ENCODE results near the gene RSPH9.
A peak's percentile ranks its signal among the peaks of the same experiment; 100 is the strongest.

The RSPH9 gene

DNA sequence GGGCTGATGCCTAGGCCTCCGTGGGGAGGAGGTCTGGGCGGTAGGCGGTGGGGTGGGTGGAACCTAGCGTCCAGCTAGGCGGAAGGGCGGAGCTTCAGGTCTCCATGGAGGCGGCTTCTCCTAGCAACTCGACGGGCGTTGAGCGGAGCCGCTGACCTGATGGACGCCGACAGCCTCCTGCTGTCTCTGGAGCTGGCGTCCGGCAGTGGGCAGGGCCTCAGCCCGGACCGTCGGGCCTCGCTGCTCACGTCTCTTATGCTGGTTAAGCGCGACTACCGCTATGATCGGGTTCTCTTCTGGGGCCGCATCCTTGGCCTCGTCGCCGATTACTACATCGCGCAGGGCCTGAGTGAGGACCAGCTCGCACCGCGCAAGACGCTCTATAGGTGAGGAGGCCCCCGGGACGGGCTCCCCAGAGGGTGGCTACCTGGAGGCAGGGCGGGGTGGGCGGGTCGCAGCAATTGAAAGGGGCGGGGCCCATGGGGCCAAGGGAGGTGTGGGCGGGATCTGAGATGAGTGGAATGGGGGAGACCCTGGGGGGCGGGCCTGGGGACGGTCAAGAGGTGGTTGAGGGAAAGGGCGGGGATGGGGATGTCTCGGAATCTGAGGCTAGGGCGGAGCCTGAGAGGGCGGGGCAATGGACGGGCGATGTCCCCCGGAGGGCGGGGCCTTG, at the start of gene RSPH9:
Gene RSPH9, plus strand, starts transcription at position 97 of the 673 bp plus-strand sequence. Its CDS starts 63 bp downstream, at position 160.
- DNase-seq = peak; percentile 49
- H3K27me3 Mint-ChIP-seq = no peaks in the 10 kb centered on the region
- peak within 1 kb of the TSS; percentile 25 for H3K27ac Mint-ChIP-seq
- peak; percentile 92 for ATAC-seq (replicated peaks)
- H3K9me3 Mint-ChIP-seq = no peaks in the 10 kb centered on the region
- H3K4me1 Mint-ChIP-seq = peaks cover 10% of the 10 kb centered on the region in 2 donors
- H3K4me3 Mint-ChIP-seq = peak within 1 kb of the TSS; percentile 82 to 88
- H3K36me3 Mint-ChIP-seq = peaks cover 13 to 18% of the 10 kb centered on the region in 2 donors

- no peak overlapping the region for H3K27ac Mint-ChIP-seq
- H3K9me3 Mint-ChIP-seq = no peaks in the 10 kb centered on the region
- no peaks in the 10 kb centered on the region for H3K27me3 Mint-ChIP-seq
- no peak overlapping the region for H3K4me3 Mint-ChIP-seq
- H3K4me1 Mint-ChIP-seq = no peaks in the 10 kb centered on the region
- H3K36me3 Mint-ChIP-seq = peaks cover 26 to 36% of the 10 kb centered on the region in 2 donors
- DNase-seq (no peak), ATAC-seq (replicated peaks) (no peak)
Measured at GRCh38 chr6:43600595-43600994, 44.2 kb upstream of the RSPH9 start.

DNA sequence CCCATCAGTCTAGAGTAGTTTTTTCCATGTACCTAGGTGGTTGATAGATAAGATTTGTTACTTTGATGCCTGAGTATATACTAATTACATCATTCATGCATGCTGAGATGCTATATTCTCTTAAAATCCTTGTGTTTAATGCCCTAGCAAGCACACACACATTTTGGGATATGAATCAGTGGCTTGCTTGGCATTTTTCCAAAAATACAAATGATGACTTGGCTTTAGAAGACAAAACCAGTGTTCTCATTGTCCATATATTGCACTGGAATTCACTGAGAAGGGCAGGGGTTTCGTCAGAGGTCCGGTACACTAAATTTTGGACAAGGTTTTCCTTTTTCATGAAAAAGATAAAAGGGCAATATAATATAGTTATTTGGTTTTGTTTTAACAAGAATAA, 40.7 kb upstream of the RSPH9 start:
- no peak for ATAC-seq (replicated peaks)

DNA sequence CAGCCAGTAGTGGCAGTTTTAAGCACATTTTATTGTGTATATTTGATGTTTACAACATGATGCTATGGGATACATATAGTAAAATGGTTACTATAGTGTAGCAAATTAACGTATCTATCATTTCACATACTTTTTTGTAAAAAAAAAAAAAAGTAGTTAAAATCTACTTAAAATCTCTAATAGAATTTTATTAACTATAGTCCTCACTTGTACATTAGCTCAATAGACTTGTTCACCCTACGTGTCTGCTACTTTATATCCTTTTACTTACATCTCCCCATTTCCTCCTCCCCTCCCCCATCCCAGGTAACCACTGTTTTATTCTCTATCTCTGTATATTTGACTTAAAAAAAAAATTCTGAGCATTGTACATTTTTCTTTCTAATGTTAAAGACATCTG, 38.8 kb upstream of the RSPH9 start:
- Mint-ChIP-seq H3K4me1 (peaks cover 11 to 13% of the 10 kb centered on the region in 2 donors), H3K4me3 (no peak overlapping the region), H3K27ac (no peak overlapping the region), H3K27me3 (no peaks in the 10 kb centered on the region), H3K36me3 (peaks cover 35 to 38% of the 10 kb centered on the region in 2 donors), H3K9me3 (no peaks in the 10 kb centered on the region)
- DNase-seq = no peak
- ATAC-seq (replicated peaks) = no peak

More for the DNA sequence above, 40.7 kb upstream of the RSPH9 start:
- Mint-ChIP-seq H3K27ac (no peak overlapping the region), H3K4me1 (peaks cover 9 to 13% of the 10 kb centered on the region in 2 donors), H3K27me3 (no peaks in the 10 kb centered on the region), H3K36me3 (peaks cover 35 to 41% of the 10 kb centered on the region in 2 donors), H3K4me3 (no peak overlapping the region), H3K9me3 (no peaks in the 10 kb centered on the region)
- no peak for DNase-seq

DNA sequence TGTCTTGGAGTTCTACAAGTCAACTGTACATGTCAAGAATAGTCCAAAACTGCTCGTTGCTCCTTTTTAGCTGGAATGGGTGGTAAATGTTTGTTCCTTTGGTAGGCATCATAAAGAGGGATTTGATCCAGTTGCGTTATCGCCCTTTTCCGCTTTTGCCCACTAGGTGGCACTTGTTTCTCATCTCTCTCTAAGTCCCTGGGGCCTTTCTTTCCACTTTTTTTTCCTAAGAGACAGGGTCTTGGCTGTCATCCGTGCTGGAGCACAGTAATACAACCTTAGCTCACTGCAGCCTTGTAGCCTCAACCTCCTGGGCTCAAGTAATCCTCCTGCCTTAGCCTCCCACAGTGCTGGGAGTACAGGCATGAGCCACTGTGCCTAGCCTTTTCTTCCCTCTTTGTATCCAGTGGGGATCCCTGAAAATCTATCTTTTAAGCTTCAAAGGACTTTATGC, 36.5 kb upstream of the RSPH9 start:
- no peak overlapping the region for H3K27ac Mint-ChIP-seq
- H3K4me3 Mint-ChIP-seq = no peak overlapping the region
- H3K36me3 Mint-ChIP-seq = peaks cover 22 to 32% of the 10 kb centered on the region in 2 donors
- H3K9me3 Mint-ChIP-seq = no peaks in the 10 kb centered on the region
- ATAC-seq (replicated peaks) (peak; percentile 38 to 50), DNase-seq (no peak)
- H3K27me3 Mint-ChIP-seq = no peaks in the 10 kb centered on the region
- peaks cover 11 to 13% of the 10 kb centered on the region in 2 donors for H3K4me1 Mint-ChIP-seq

- Mint-ChIP-seq H3K27ac (no peak overlapping the region), H3K4me1 (peaks cover 11 to 13% of the 10 kb centered on the region in 2 donors), H3K27me3 (no peaks in the 10 kb centered on the region), H3K4me3 (no peak overlapping the region), H3K9me3 (no peaks in the 10 kb centered on the region), H3K36me3 (peaks cover 25 to 36% of the 10 kb centered on the region in 2 donors)
- DNase-seq = no peak
- peak in 1 of 2 donors; percentile 39 for ATAC-seq (replicated peaks)
Measured at GRCh38 chr6:43608807-43609206, 36.0 kb upstream of the RSPH9 start.

- Mint-ChIP-seq H3K27ac (no peak overlapping the region), H3K9me3 (no peaks in the 10 kb centered on the region), H3K36me3 (peaks cover 25 to 34% of the 10 kb centered on the region in 2 donors)
Measured at GRCh38 chr6:43609402-43609801, 35.4 kb upstream of the RSPH9 start.

GRCh38 chr6:43610431-43610830, 34.4 kb upstream of the RSPH9 start:
- DNase-seq (no peak), ATAC-seq (replicated peaks) (no peak)
- H3K36me3 Mint-ChIP-seq = peaks cover 25 to 30% of the 10 kb centered on the region in 2 donors
- no peaks in the 10 kb centered on the region for H3K9me3 Mint-ChIP-seq
- H3K27me3 Mint-ChIP-seq = no peaks in the 10 kb centered on the region
- H3K4me1 Mint-ChIP-seq = peaks cover 11 to 13% of the 10 kb centered on the region in 2 donors
- H3K4me3 Mint-ChIP-seq = no peak overlapping the region
- peak overlapping the region; percentile 37 for H3K27ac Mint-ChIP-seq

More at GRCh38 chr6:43609402-43609801, 35.4 kb upstream of the RSPH9 start:
- DNase-seq = no peak
- Mint-ChIP-seq H3K4me1 (peaks cover 11 to 13% of the 10 kb centered on the region in 2 donors), H3K4me3 (no peak overlapping the region), H3K27me3 (no peaks in the 10 kb centered on the region)
- ATAC-seq (replicated peaks) = no peak

- H3K27ac Mint-ChIP-seq = no peak overlapping the region
- peaks cover 4% of the 10 kb centered on the region in 2 donors for H3K4me1 Mint-ChIP-seq
- no peaks in the 10 kb centered on the region for H3K27me3 Mint-ChIP-seq
- peaks cover 14 to 25% of the 10 kb centered on the region in 2 donors for H3K36me3 Mint-ChIP-seq
- no peak overlapping the region for H3K4me3 Mint-ChIP-seq
- ATAC-seq (replicated peaks) = no peak
- no peak for DNase-seq
- no peaks in the 10 kb centered on the region for H3K9me3 Mint-ChIP-seq
Measured at GRCh38 chr6:43613721-43614395, 31.0 kb upstream of the RSPH9 start.

DNA sequence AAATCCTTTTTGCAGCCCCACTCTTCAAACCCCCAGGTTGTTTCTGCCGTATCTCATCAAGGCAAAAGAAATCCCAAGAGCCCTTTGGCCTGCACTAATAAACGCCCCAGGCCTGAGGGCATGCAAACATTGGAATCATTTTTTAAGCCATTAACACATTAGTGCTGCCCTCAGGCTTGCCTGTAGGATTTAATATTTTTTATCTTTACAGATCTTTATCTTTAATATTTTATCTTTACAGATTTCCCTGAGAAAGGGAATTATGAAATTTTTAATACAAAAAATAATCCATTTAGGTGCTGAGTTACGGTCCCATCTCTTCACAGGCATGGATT, 30.5 kb upstream of the RSPH9 start:
- DNase-seq (no peak), ATAC-seq (replicated peaks) (no peak)
- no peaks in the 10 kb centered on the region for H3K27me3 Mint-ChIP-seq
- H3K9me3 Mint-ChIP-seq = no peaks in the 10 kb centered on the region
- H3K4me3 Mint-ChIP-seq = no peak overlapping the region
- peaks cover 11 to 24% of the 10 kb centered on the region in 2 donors for H3K36me3 Mint-ChIP-seq
- no peak overlapping the region for H3K27ac Mint-ChIP-seq
- H3K4me1 Mint-ChIP-seq = peaks cover 0 to 2% of the 10 kb centered on the region in 2 donors

DNA sequence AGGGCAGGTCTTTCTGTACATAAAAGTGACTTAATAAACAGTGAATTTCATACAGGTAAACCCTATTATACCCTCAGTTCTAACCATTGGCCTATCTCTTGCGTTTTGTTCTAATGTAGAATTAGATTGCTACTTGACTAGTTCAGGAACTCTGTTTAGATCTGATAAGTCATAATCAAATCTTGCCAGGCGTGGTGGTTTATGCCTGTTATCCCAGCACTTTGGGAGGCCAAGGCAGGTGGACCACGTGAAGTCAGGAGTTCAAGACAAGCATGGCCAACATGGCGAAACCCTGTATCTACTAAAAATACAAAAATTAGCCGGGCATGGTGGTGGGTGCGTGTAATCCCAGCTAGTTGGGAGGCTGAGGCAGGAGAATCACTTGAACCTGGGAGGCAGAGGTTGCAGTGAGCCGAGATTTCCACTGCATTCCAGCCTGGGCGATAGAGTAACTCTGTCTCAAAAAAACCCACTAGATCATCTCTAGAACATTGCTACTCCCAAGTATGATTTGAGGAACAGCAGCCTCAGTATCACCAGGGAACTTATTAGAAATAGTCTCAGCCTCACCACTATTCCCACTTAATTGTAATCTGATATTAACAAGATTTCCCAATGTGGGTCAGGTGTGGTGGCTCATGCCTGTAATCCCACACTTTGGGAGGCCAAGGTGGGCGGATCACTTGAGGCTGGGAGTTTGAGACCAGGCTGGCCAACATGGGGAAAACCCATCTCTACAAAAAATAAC, 27.9 kb upstream of the RSPH9 start:
- ATAC-seq (replicated peaks) (no peak), DNase-seq (no peak)
- Mint-ChIP-seq H3K4me3 (no peak overlapping the region), H3K36me3 (peaks cover 15 to 28% of the 10 kb centered on the region in 2 donors), H3K27ac (peak overlapping the region; percentile 89), H3K4me1 (peaks cover 0 to 6% of the 10 kb centered on the region in 2 donors), H3K9me3 (no peaks in the 10 kb centered on the region), H3K27me3 (no peaks in the 10 kb centered on the region)

DNA sequence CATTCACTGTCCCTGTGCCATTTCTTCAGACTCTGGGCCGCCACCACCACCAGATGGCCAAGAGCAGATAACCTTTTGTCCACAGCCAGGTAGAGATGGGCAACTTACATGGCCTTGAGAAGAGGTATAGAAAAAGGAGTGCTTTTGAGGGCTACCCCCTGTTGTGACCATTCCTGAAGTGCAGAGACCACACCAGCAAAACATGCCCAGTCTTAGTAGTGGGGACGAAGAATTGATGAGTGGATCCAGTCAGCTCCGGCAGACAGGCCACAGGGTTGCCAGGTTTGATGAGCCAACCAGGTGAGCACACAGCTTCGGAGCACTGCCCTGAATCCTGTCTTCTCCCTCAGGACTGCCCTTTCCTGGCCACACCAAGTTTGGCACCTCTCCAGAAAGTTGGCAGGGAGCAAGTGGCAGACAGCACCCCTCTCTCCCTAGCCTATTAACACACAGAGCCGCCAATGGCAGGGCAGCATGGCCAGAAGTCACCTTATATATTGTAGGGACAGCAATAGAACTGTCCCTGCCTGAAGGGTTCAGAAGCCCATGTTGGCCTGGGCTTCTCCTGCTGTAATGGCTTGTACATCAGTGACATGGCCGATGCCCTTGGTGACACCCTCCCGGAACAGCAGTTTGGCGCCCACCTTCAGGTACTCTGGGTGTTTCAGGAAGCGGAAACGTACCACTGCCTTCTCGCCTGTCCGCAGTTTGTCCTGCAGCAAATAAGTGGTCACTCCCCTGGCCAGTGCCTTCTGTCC, 23.6 kb upstream of the RSPH9 start:
- DNase-seq = no peak
- H3K27ac Mint-ChIP-seq = peak overlapping the region; percentile 77
- peak in 1 of 2 donors; percentile 24 for ATAC-seq (replicated peaks)
- H3K4me3 Mint-ChIP-seq = no peak overlapping the region
- H3K9me3 Mint-ChIP-seq = no peaks in the 10 kb centered on the region
- H3K36me3 Mint-ChIP-seq = peaks cover 32 to 54% of the 10 kb centered on the region in 2 donors
- H3K4me1 Mint-ChIP-seq = peaks cover 5 to 10% of the 10 kb centered on the region in 2 donors
- H3K27me3 Mint-ChIP-seq = no peaks in the 10 kb centered on the region

- peaks cover 10 to 15% of the 10 kb centered on the region in 2 donors for H3K4me1 Mint-ChIP-seq
- H3K27me3 Mint-ChIP-seq = no peaks in the 10 kb centered on the region
- DNase-seq = no peak
- H3K9me3 Mint-ChIP-seq = no peaks in the 10 kb centered on the region
- peaks cover 38 to 55% of the 10 kb centered on the region in 2 donors for H3K36me3 Mint-ChIP-seq
- H3K27ac Mint-ChIP-seq = peak overlapping the region; percentile 77
- ATAC-seq (replicated peaks) = no peak
- no peak overlapping the region for H3K4me3 Mint-ChIP-seq
Measured at GRCh38 chr6:43621836-43622180, 23.0 kb upstream of the RSPH9 start.

- DNase-seq (no peak), ATAC-seq (replicated peaks) (no peak)
- H3K9me3 Mint-ChIP-seq = no peaks in the 10 kb centered on the region
- peaks cover 41 to 55% of the 10 kb centered on the region in 2 donors for H3K36me3 Mint-ChIP-seq
- H3K27me3 Mint-ChIP-seq = no peaks in the 10 kb centered on the region
- H3K27ac Mint-ChIP-seq = peak overlapping the region; percentile 86
- H3K4me3 Mint-ChIP-seq = no peak overlapping the region
- H3K4me1 Mint-ChIP-seq = peaks cover 17 to 23% of the 10 kb centered on the region in 2 donors
Measured at GRCh38 chr6:43622541-43622940, 22.3 kb upstream of the RSPH9 start.

Measured in stimulated activated naive B cell treated with anti-CD40 and anti-IgM and Interleukin-4, amounts not matched to agents 10 μg/mL and 1 μg/mL and 100 μg/mL, for 72 hours (primary cell).